Progenitor cell of endocrine pancreas (in vitro differentiated cells): Measurements from ENCODE around the gene OGDH. TPM values are rescaled to one million over a fixed set of nuclear protein-coding genes. Genes with fewer than 3 reads are reported as not detected.
"Not testable (repeated sequence)": the region's sequence is repeated elsewhere in the genome, so short reads cannot be mapped to it uniquely, and the experiment has no call there.

ENCODE experiments used
- DNase-seq: peaks from one replicate; pipeline ENCODE4 v3.0.0; 2021; ENCODE audit warnings: low spot score; ENCODE audit not compliant: unreplicated experiment
- H3K27ac Mint-ChIP-seq: 2 replicates; pipeline ENCODE4 v1.8.0; 2021; ENCODE audit warnings: mild to moderate bottlenecking, moderate library complexity, mixed read lengths
- H3K27me3 Mint-ChIP-seq: 2 replicates; pipeline ENCODE4 v1.8.0; 2021; ENCODE audit warnings: mixed read lengths
- H3K36me3 Mint-ChIP-seq: 2 replicates; pipeline ENCODE4 v1.8.0; 2022; ENCODE audit warnings: mixed read lengths; ENCODE audit not compliant: insufficient read depth
- H3K4me1 Mint-ChIP-seq: 2 replicates; pipeline ENCODE4 v1.8.0; 2021; ENCODE audit warnings: low read depth, mixed read lengths
- H3K4me3 Mint-ChIP-seq: 2 replicates; pipeline ENCODE4 v1.8.0; 2021; ENCODE audit warnings: low read depth, mild to moderate bottlenecking, moderate library complexity, mixed read lengths
- H3K9me3 Mint-ChIP-seq: 2 replicates; pipeline ENCODE4 v1.8.0; 2021; ENCODE audit warnings: low read depth, mixed read lengths
- CTCF ChIP-seq: fragments of 200-600 bp; sonication (generic); IDR thresholded peaks from one replicate; pipeline ENCODE4 v1.5.0; 2021; ENCODE audit warnings: antibody characterized with exemption, mild to moderate bottlenecking; ENCODE audit not compliant: unreplicated experiment
- total RNA-seq: library from RNA; stranded (reverse); gene quantifications from 2 replicates; pipeline ENCODE4 v1.2.1, GENCODE V29; 2021

OGDH gene
- total RNA-seq, 1 donor from 2014 or later, result 105 TPM

- Mint-ChIP-seq H3K4me3 (no peak overlapping the region), H3K36me3 (no peaks in the 10 kb centered on the region), H3K27ac (no peak overlapping the region), H3K4me1 (no peaks in the 10 kb centered on the region), H3K9me3 (peaks cover 4% of the 10 kb centered on the region), H3K27me3 (no peaks in the 10 kb centered on the region)
- no peak for DNase-seq
- TF ChIP-seq CTCF, result no peak
These were observed 113.9 kb downstream of the OGDH start for GRCh38 chr7:44720301-44720700.

GRCh38 chr7:44724276-44724675 lies 117.8 kb downstream of the OGDH start:
- H3K9me3 Mint-ChIP-seq, result peaks cover 4% of the 10 kb centered on the region
- no peak overlapping the region for H3K4me3 Mint-ChIP-seq
- no peaks in the 10 kb centered on the region for H3K4me1 Mint-ChIP-seq
- no peak overlapping the region for H3K27ac Mint-ChIP-seq
- no peak for TF ChIP-seq CTCF
- no peaks in the 10 kb centered on the region for H3K27me3 Mint-ChIP-seq
- DNase-seq, result no peak
- no peaks in the 10 kb centered on the region for H3K36me3 Mint-ChIP-seq

DNA sequence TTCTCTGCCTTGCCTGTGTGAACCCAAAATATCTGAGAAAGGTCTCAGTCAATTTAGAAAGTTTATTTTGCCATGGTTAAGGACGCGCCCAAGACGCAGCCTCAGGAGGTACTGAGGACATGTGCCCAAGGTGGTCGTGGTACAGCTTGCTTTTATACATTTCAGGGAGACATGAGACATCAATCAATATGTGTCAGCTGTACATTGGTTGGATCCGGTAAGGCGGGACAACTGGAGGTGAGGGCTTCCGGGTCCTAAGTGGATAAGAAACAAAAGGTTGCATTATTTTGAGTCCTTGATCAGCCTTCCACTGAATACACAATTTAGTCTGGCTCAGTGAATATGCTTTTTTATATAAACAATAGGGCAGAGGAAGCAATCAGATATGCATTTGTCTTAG lies 119.8 kb downstream of the OGDH start:
- not testable (repeated sequence) for H3K27ac Mint-ChIP-seq, H3K9me3 Mint-ChIP-seq, H3K36me3 Mint-ChIP-seq, H3K4me1 Mint-ChIP-seq, DNase-seq, H3K27me3 Mint-ChIP-seq, H3K4me3 Mint-ChIP-seq

- Mint-ChIP-seq H3K36me3 (no peaks in the 10 kb centered on the region), H3K4me1 (no peaks in the 10 kb centered on the region), H3K27me3 (no peaks in the 10 kb centered on the region), H3K27ac (no peak overlapping the region), H3K4me3 (no peak overlapping the region), H3K9me3 (no peaks in the 10 kb centered on the region)
- no peak for TF ChIP-seq CTCF
- no peak for DNase-seq
These were observed 120.9 kb downstream of the OGDH start for GRCh38 chr7:44727158-44727936.

- no peak for TF ChIP-seq CTCF
- H3K36me3 Mint-ChIP-seq, result no peaks in the 10 kb centered on the region
- H3K4me3 Mint-ChIP-seq, result no peak overlapping the region
- DNase-seq, result no peak
- H3K9me3 Mint-ChIP-seq, result no peaks in the 10 kb centered on the region
- no peaks in the 10 kb centered on the region for H3K4me1 Mint-ChIP-seq
- H3K27ac Mint-ChIP-seq, result no peak overlapping the region
- no peaks in the 10 kb centered on the region for H3K27me3 Mint-ChIP-seq
These were observed 121.5 kb downstream of the OGDH start for GRCh38 chr7:44727937-44728262.

- Mint-ChIP-seq H3K27me3 (no peaks in the 10 kb centered on the region), H3K27ac (no peak overlapping the region), H3K36me3 (no peaks in the 10 kb centered on the region), H3K4me1 (no peaks in the 10 kb centered on the region), H3K4me3 (no peak overlapping the region), H3K9me3 (no peaks in the 10 kb centered on the region)
- no peak for DNase-seq
- TF ChIP-seq CTCF, result no peak
These were observed 123.6 kb downstream of the OGDH start for GRCh38 chr7:44729949-44730590.

DNA sequence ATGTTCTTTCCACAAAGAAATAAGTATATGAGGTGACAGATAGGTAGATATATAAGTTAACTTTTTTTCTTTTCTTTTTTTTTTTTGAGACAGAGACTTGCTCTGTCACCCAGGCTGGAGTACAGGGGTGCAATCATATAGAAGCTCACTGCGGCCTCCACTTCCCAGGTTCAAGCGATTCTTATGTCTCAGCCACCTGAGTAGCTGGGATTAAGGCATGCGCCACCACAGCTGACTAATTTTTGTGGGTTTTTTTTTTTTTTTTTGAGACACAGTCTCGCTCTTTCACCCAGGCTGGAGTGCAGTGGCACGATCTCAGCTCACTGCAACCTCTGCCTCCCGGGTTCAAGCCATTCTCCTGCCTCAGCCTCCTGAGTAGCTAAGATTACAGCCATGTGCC lies 126.5 kb downstream of the OGDH start:
- H3K4me1 Mint-ChIP-seq, H3K27ac Mint-ChIP-seq, H3K27me3 Mint-ChIP-seq, H3K9me3 Mint-ChIP-seq, H3K36me3 Mint-ChIP-seq, H3K4me3 Mint-ChIP-seq, DNase-seq: not testable (repeated sequence)
